ENCODE data around the gene IGSF8. TPM values are rescaled to one million over a fixed set of nuclear protein-coding genes. Genes with fewer than 3 reads are reported as not detected.

IGSF8 gene
- total RNA-seq, 4 donors from 2014 or later: 17.0 to 19.6 (median 17.2) TPM

GRCh38 chr1:160133990-160134770 is 35.8 kb upstream of the IGSF8 start:
- H3K4me3 ChIP-seq: no peak overlapping the region
- H3K9me3 ChIP-seq: no peaks in the 10 kb centered on the region
- 83 to 85% methylated on average over 7 to 9 of the region's 9 CpGs for WGBS, 2 donors
- H3K27me3 ChIP-seq: no peaks in the 10 kb centered on the region
- no peak for DNase-seq
- peaks cover 0 to 7% (median 0%) of the 10 kb centered on the region in 3 donors for H3K4me1 ChIP-seq
- intact Hi-C loops (cut with DNase I): no loop called here
- H3K27ac ChIP-seq: peak overlapping the region in 2 of 4 donors; percentile 55 to 73
- peaks cover 0 to 5% (median 0%) of the 10 kb centered on the region in 3 donors for H3K36me3 ChIP-seq
- no peak for TF ChIP-seq CTCF (IDR thresholded peaks at IDR 0.05)
- no peak for TF ChIP-seq POLR2A (IDR thresholded peaks at IDR 0.05)

GRCh38 chr1:160131803-160132565 is 33.6 kb upstream of the IGSF8 start:
- WGBS, 2 donors: 65 to 82% methylated on average over 8 of the region's 8 CpGs
- TF ChIP-seq CTCF (IDR thresholded peaks at IDR 0.05) (no peak), POLR2A (IDR thresholded peaks at IDR 0.05) (no peak)
- H3K9me3 ChIP-seq: no peaks in the 10 kb centered on the region
- peaks cover 0 to 15% (median 4%) of the 10 kb centered on the region in 3 donors for H3K4me1 ChIP-seq
- intact Hi-C loops (cut with DNase I): no loop called here
- DNase-seq: no peak
- no peak overlapping the region for H3K4me3 ChIP-seq
- H3K27me3 ChIP-seq: no peaks in the 10 kb centered on the region
- H3K36me3 ChIP-seq: peaks cover 0 to 6% (median 0%) of the 10 kb centered on the region in 3 donors
- H3K27ac ChIP-seq: peak overlapping the region; percentile 46 to 80 (median 74)

- no peak for TF ChIP-seq CTCF (IDR thresholded peaks at IDR 0.05)
- no peak for TF ChIP-seq POLR2A (IDR thresholded peaks at IDR 0.05)
- Histone ChIP-seq H3K27ac (peak overlapping the region in 3 of 4 donors; percentile 69 to 80 (median 74)), H3K9me3 (no peaks in the 10 kb centered on the region), H3K4me1 (peaks cover 0 to 16% (median 4%) of the 10 kb centered on the region in 3 donors), H3K4me3 (no peak overlapping the region), H3K27me3 (no peaks in the 10 kb centered on the region), H3K36me3 (peaks cover 0 to 6% (median 0%) of the 10 kb centered on the region in 3 donors)
- no peak for DNase-seq
- 100% methylated on average over 1 of the region's 1 CpG for WGBS, 2 donors
- intact Hi-C loops (cut with DNase I): no loop called here
These were observed 32.5 kb upstream of the IGSF8 start for GRCh38 chr1:160130939-160131338.

- no peak for TF ChIP-seq CTCF (IDR thresholded peaks at IDR 0.05)
- TF ChIP-seq POLR2A (IDR thresholded peaks at IDR 0.05): no peak
- Histone ChIP-seq H3K36me3 (peaks cover 0 to 6% (median 0%) of the 10 kb centered on the region in 3 donors), H3K27ac (peak overlapping the region in 3 of 4 donors; percentile 69 to 80 (median 74)), H3K9me3 (no peaks in the 10 kb centered on the region), H3K4me1 (peaks cover 0 to 20% (median 6%) of the 10 kb centered on the region in 3 donors), H3K27me3 (no peaks in the 10 kb centered on the region), H3K4me3 (no peak overlapping the region)
- intact Hi-C loops (cut with DNase I): no loop called here
- WGBS, 2 donors: 27 to 88% methylated on average over 1 to 5 of the region's 5 CpGs
- DNase-seq: no peak
These were observed 32.1 kb upstream of the IGSF8 start for GRCh38 chr1:160130486-160130885.

- H3K4me3 ChIP-seq: no peak overlapping the region
- intact Hi-C loops (cut with DNase I): no loop called here
- TF ChIP-seq CTCF (IDR thresholded peaks at IDR 0.05): no peak
- TF ChIP-seq POLR2A (IDR thresholded peaks at IDR 0.05): no peak
- H3K27ac ChIP-seq: peak overlapping the region in 3 of 4 donors; percentile 69 to 80 (median 74)
- H3K9me3 ChIP-seq: no peaks in the 10 kb centered on the region
- H3K36me3 ChIP-seq: peaks cover 0 to 6% (median 0%) of the 10 kb centered on the region in 3 donors
- H3K4me1 ChIP-seq: peaks cover 3 to 26% (median 11%) of the 10 kb centered on the region in 3 donors
- no peak for DNase-seq
- H3K27me3 ChIP-seq: no peaks in the 10 kb centered on the region
- WGBS, 2 donors: 72 to 89% methylated on average over 6 of the region's 11 CpGs
These were observed 31.5 kb upstream of the IGSF8 start for GRCh38 chr1:160129966-160130365.
